Measurements from ENCODE around the gene MCF2L.
A peak's percentile ranks its signal among the peaks of the same experiment; 100 is the strongest.

DNA sequence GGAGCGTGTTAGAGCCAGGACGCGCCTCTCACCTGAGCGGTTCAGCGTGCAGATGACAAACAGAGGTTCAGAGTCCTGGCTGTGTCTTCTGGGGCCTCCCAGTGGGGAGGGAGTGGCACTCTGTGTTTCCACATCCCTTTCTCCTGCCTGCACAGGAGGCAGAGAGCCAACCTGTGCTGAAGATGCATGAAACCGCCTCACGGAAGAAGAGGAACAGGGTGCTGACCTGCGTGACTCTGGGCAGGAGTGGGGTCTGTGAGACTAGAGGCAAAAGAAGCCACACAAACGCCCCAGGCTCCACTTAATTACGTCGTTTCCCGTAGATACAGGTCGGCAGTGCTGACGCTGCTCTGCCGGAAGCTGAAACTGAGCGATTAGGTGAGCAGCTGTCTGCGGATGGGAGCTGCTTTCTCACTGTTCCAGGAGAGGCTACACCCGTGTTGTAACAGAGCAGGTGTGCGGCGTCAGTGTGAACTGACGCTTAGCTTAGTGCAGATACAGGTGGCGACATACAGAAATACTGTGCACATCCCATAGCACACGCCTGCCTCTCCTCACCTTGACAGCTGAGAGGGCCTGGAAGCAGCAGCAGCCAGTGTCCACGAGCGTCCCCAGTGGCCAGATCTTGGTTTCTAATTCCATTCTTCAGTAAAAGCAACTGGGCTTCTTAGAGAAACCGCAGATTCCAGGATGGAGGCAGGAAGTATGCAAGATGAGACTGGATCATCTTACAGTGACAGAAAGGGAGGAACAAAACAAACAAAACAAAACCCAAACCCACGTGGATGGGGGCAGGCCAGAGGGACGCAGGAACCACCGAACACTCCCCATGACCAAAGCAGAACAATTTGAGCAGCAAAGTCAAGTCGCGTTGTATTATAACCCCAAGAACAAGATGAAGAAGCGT is 37.7 kb upstream of the MCF2L start:
- TF ChIP-seq MAX (IDR thresholded peaks at IDR 0.05) (no peak), POLR2A (IDR thresholded peaks at IDR 0.05; ENCODE audit: low read length) (no peak), MAZ (IDR thresholded peaks at IDR 0.05; ENCODE audit: borderline replicate concordance, low read depth, low read length) (no peak), E2F6 (IDR thresholded peaks at IDR 0.05; ENCODE audit: borderline replicate concordance, low read depth) (no peak), SMC3 (IDR thresholded peaks at IDR 0.05) (no peak)
- TF ChIP-seq, protein P1, sequence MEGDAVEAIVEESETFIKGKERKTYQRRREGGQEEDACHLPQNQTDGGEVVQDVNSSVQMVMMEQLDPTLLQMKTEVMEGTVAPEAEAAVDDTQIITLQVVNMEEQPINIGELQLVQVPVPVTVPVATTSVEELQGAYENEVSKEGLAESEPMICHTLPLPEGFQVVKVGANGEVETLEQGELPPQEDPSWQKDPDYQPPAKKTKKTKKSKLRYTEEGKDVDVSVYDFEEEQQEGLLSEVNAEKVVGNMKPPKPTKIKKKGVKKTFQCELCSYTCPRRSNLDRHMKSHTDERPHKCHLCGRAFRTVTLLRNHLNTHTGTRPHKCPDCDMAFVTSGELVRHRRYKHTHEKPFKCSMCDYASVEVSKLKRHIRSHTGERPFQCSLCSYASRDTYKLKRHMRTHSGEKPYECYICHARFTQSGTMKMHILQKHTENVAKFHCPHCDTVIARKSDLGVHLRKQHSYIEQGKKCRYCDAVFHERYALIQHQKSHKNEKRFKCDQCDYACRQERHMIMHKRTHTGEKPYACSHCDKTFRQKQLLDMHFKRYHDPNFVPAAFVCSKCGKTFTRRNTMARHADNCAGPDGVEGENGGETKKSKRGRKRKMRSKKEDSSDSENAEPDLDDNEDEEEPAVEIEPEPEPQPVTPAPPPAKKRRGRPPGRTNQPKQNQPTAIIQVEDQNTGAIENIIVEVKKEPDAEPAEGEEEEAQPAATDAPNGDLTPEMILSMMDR (IDR thresholded peaks at IDR 0.05): peak; percentile 33; the same call in 2 of the 3 replicates

Data from A549 (cell line).